ENCODE data around the gene NUP85. TPM values are rescaled to one million over a fixed set of nuclear protein-coding genes. Genes with fewer than 3 reads are reported as not detected.

NUP85 gene
- total RNA-seq, 1 experiment from 2014 or later = 95.6 TPM

DNA sequence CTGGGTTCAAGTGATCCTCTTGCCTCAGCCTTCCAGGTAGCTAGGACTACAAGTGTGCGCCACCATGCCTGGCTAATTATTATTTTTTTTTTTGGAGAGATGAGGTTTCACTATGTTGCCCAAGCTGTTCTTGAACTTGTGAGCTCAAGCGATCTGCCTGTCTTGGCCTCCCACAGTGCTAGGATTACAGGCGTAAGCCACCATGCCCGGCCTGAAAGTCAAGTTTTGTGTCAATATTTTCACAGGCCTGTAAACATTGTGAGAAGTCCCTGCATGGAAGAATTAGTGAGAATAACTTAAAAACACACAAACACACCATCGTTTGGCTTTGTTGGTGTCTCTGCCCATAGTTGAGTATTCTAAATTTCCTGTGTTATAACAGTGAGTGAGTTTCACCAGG, 22.2 kb downstream of the NUP85 start:
- no peak overlapping the region for H2AFZ ChIP-seq (ENCODE audit: low read length)
- CTCF ChIA-PET = no interaction called here
- no peak overlapping the region for H3K4me3 ChIP-seq (ENCODE audit: low read length)
- POLR2A ChIA-PET (ENCODE audit: unreplicated experiment) = interaction anchor here (0.7 kb wide), 1 partner anchor 13 kb away, joined by 3 read pairs; no protein-coding TSS in a partner anchor
- H3K27ac ChIP-seq (ENCODE audit: low read length) = no peak overlapping the region
- DNase-seq (no peak), ATAC-seq (no peak)
- H3K27me3 ChIP-seq (ENCODE audit: low read length) = no peaks in the 10 kb centered on the region
- no TSS peak for BruUV-seq (replicated peaks)
- no peaks in the 10 kb centered on the region for H3K9me3 ChIP-seq (ENCODE audit: low read length)
- no peaks in the 10 kb centered on the region for H3K9me2 ChIP-seq (replicated peaks; ENCODE audit: low read length)
- TF ChIP-seq, protein P1, sequence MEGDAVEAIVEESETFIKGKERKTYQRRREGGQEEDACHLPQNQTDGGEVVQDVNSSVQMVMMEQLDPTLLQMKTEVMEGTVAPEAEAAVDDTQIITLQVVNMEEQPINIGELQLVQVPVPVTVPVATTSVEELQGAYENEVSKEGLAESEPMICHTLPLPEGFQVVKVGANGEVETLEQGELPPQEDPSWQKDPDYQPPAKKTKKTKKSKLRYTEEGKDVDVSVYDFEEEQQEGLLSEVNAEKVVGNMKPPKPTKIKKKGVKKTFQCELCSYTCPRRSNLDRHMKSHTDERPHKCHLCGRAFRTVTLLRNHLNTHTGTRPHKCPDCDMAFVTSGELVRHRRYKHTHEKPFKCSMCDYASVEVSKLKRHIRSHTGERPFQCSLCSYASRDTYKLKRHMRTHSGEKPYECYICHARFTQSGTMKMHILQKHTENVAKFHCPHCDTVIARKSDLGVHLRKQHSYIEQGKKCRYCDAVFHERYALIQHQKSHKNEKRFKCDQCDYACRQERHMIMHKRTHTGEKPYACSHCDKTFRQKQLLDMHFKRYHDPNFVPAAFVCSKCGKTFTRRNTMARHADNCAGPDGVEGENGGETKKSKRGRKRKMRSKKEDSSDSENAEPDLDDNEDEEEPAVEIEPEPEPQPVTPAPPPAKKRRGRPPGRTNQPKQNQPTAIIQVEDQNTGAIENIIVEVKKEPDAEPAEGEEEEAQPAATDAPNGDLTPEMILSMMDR (conservative IDR thresholded peaks at IDR 0.05; ENCODE audit: low read depth, low read length) = no peak
- TF ChIP-seq EZH2phosphoT487 (IDR thresholded peaks at IDR 0.05; ENCODE audit: borderline replicate concordance, low read length) (no peak), EZH2 (IDR thresholded peaks at IDR 0.05; ENCODE audit: low read length, unreplicated experiment) (no peak)
- no peak overlapping the region for H3K4me2 ChIP-seq (ENCODE audit: low read length)
- H3K4me1 ChIP-seq (ENCODE audit: insufficient read depth, low read length) = no peaks in the 10 kb centered on the region
- H4K20me1 ChIP-seq (ENCODE audit: low read length) = no peaks in the 10 kb centered on the region
- intact Hi-C loops (cut with micrococcal nuclease) = no loop called here
- peaks cover 70% of the 10 kb centered on the region for H3K36me3 ChIP-seq (ENCODE audit: low read depth, low read length)
- H3K79me2 ChIP-seq (ENCODE audit: low read length) = no peaks in the 10 kb centered on the region
- no peak overlapping the region for H3K9ac ChIP-seq (ENCODE audit: low read length)
- no peaks in the 10 kb centered on the region for H3F3A ChIP-seq (ENCODE audit: low read length, unreplicated experiment)

- intact Hi-C loops (cut with micrococcal nuclease) = no loop called here
- H4K20me1 ChIP-seq (ENCODE audit: low read length) = no peaks in the 10 kb centered on the region
- no peak overlapping the region for H3K4me2 ChIP-seq (ENCODE audit: low read length)
- peaks cover 71% of the 10 kb centered on the region for H3K36me3 ChIP-seq (ENCODE audit: low read depth, low read length)
- BruUV-seq (replicated peaks) = TSS peak; percentile 7
- H3F3A ChIP-seq (ENCODE audit: low read length, unreplicated experiment) = no peaks in the 10 kb centered on the region
- H3K9ac ChIP-seq (ENCODE audit: low read length) = no peak overlapping the region
- no peak overlapping the region for H2AFZ ChIP-seq (ENCODE audit: low read length)
- ChIA-PET CTCF (no interaction called here), POLR2A (ENCODE audit: unreplicated experiment) (no interaction called here)
- no peaks in the 10 kb centered on the region for H3K27me3 ChIP-seq (ENCODE audit: low read length)
- H3K9me3 ChIP-seq (ENCODE audit: low read length) = no peaks in the 10 kb centered on the region
- no peaks in the 10 kb centered on the region for H3K79me2 ChIP-seq (ENCODE audit: low read length)
- no peaks in the 10 kb centered on the region for H3K4me1 ChIP-seq (ENCODE audit: insufficient read depth, low read length)
- H3K9me2 ChIP-seq (replicated peaks; ENCODE audit: low read length) = no peaks in the 10 kb centered on the region
- H3K27ac ChIP-seq (ENCODE audit: low read length) = no peak overlapping the region
- ATAC-seq (no peak), DNase-seq (no peak)
- H3K4me3 ChIP-seq (ENCODE audit: low read length) = no peak overlapping the region
- TF ChIP-seq, protein P1 (conservative IDR thresholded peaks at IDR 0.05; ENCODE audit: low read depth, low read length) = no peak
- no peak for TF ChIP-seq EZH2phosphoT487 (IDR thresholded peaks at IDR 0.05; ENCODE audit: borderline replicate concordance, low read length)
- no peak for TF ChIP-seq EZH2 (IDR thresholded peaks at IDR 0.05; ENCODE audit: low read length, unreplicated experiment)
Observed at GRCh38 chr17:75228305-75228704, 22.8 kb downstream of the NUP85 start.

- POLR2A ChIA-PET (ENCODE audit: unreplicated experiment) = no interaction called here
- DNase-seq (no peak), ATAC-seq (no peak)
- no peaks in the 10 kb centered on the region for H3K9me3 ChIP-seq (ENCODE audit: low read length)
- H3K4me2 ChIP-seq (ENCODE audit: low read length) = no peak overlapping the region
- CTCF ChIA-PET = no interaction called here
- BruUV-seq (replicated peaks) = no TSS peak
- no peaks in the 10 kb centered on the region for H3K9me2 ChIP-seq (replicated peaks; ENCODE audit: low read length)
- TF ChIP-seq, protein P1 (conservative IDR thresholded peaks at IDR 0.05; ENCODE audit: low read depth, low read length) = no peak
- no peak for TF ChIP-seq EZH2 (IDR thresholded peaks at IDR 0.05; ENCODE audit: low read length, unreplicated experiment)
- TF ChIP-seq EZH2phosphoT487 (IDR thresholded peaks at IDR 0.05; ENCODE audit: borderline replicate concordance, low read length) = no peak
- no peaks in the 10 kb centered on the region for H3K79me2 ChIP-seq (ENCODE audit: low read length)
- no peaks in the 10 kb centered on the region for H3K4me1 ChIP-seq (ENCODE audit: insufficient read depth, low read length)
- intact Hi-C loops (cut with micrococcal nuclease) = no loop called here
- no peak overlapping the region for H3K4me3 ChIP-seq (ENCODE audit: low read length)
- no peak overlapping the region for H2AFZ ChIP-seq (ENCODE audit: low read length)
- H3K9ac ChIP-seq (ENCODE audit: low read length) = no peak overlapping the region
- peaks cover 68% of the 10 kb centered on the region for H3K36me3 ChIP-seq (ENCODE audit: low read depth, low read length)
- no peaks in the 10 kb centered on the region for H3F3A ChIP-seq (ENCODE audit: low read length, unreplicated experiment)
- no peaks in the 10 kb centered on the region for H3K27me3 ChIP-seq (ENCODE audit: low read length)
- H3K27ac ChIP-seq (ENCODE audit: low read length) = no peak overlapping the region
- no peaks in the 10 kb centered on the region for H4K20me1 ChIP-seq (ENCODE audit: low read length)
Observed at GRCh38 chr17:75228847-75229246, 23.4 kb downstream of the NUP85 start.
